ENCODE measurements around the gene VRK2.

GRCh38 chr2:58089081-58089480, 42.5 kb downstream of the VRK2 start:
- no peak for TF ChIP-seq CREB1 (CRISPR knock-in tag; IDR thresholded peaks at IDR 0.05)
- no peak for TF ChIP-seq CTCF (IDR thresholded peaks at IDR 0.05)
- no peak for TF ChIP-seq MAX (CRISPR knock-in tag; IDR thresholded peaks at IDR 0.05)
- no peak for TF ChIP-seq FOXP4 (CRISPR knock-in tag; IDR thresholded peaks at IDR 0.05)
- no peak for TF ChIP-seq ATF1 (CRISPR knock-in tag; IDR thresholded peaks at IDR 0.05)
- no peak for TF ChIP-seq HMGXB4 (CRISPR knock-in tag; IDR thresholded peaks at IDR 0.05)
- TF ChIP-seq NFE2L1 (CRISPR knock-in tag; IDR thresholded peaks at IDR 0.05): no peak
- TF ChIP-seq TCF7 (CRISPR knock-in tag; IDR thresholded peaks at IDR 0.05; ENCODE audit: low read depth): no peak
- no peak for TF ChIP-seq E2F4 (CRISPR knock-in tag; IDR thresholded peaks at IDR 0.05; ENCODE audit: borderline replicate concordance, low read depth)
- TF ChIP-seq SMAD3 (CRISPR knock-in tag; IDR thresholded peaks at IDR 0.05; ENCODE audit: borderline replicate concordance): no peak
- no peak for TF ChIP-seq FOXJ3 (CRISPR knock-in tag; IDR thresholded peaks at IDR 0.05; ENCODE audit: borderline replicate concordance)
